Activated CD4-positive, alpha-beta T cell treated with anti-CD3 and anti-CD28 coated beads, Interleukin-2, amount 50 U/mL, for 24 hours (primary cell): ENCODE measurements around the gene ACAD10.
"Not testable (repeated sequence)": the region's sequence is repeated elsewhere in the genome, so short reads cannot be mapped to it uniquely, and the experiment has no call there.

Source experiments
- DNase-seq, 2 donors: peaks; one replicate each; pipeline ENCODE4 v3.0.0-alpha.2; 2020; ENCODE audit warnings: low read depth in 1 of 2, low spot score in 1 of 2

Gene ACAD10

DNA sequence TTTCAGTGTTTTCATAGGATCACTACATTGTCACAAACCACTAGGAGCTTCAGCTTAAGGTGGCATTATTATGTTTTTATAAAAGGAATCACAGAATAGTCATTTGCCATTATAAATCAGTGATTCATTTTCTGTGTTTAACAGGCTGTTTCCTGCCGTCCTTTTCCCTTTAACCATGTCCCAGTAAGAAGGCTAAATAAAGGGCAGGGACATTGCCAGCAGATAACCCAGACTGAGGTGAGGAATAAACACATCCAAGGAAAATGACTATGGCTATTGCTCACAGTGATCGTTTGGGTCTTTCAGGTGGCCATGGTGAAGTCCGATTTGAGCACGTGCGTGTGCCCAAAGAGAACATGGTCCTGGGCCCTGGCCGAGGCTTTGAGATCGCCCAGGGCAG, 63.0 kb downstream of the ACAD10 start:
- no peak for DNase-seq

DNA sequence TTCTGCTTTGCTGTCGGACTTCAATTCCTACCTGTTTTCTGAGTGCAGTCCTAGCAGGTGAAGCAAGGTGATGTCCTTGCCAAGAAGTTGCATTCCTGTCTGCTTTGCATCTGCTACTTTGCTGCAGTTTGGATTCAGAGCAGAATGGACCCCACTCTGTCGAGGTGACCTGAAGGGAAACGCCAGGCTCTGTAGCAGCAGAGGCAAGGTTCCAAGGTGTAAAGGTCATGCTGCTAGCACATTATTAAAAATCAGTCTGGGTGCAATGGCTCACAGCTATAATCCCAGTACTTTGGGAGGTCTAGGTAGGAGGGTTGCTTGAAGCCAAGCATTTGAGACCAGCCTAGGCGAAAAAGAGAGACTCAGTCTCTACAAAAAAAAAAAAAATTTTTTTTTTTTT, 63.5 kb downstream of the ACAD10 start:
- DNase-seq: no peak

DNA sequence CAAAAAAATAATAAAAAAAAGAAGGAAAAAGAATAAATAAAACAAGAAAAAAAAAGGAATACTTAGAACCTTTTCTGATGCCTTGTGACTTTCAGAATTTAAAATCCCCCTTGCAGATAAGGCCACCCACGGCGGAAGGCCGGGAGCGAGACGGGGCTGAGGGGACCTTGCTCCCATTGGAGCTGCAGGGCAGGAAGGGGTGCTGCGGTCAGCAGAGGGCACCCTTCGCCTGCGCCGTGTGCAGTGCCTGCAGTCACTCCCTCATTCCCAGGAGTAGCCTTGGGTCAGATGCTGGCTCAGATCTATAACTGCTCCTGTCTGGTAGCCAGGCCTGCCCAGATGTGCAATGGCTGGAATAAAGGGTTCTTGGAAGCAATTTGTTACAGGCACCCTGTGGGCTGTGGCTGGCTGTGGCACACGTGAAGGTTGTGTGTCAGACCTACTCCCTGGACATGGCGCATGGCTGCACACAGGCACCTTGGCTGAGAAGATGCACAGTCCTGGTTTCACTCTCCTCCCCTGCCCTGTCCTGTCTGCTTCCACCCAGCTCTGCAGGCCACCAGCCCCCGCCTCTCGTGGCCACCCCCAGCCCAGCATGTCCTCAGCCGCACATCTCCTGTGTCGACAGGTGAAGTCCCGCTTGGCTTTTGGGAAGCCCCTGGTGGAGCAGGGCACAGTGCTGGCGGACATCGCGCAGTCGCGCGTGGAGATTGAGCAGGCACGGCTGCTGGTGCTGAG, 67.5 kb downstream of the ACAD10 start:
- DNase-seq: no peak

DNA sequence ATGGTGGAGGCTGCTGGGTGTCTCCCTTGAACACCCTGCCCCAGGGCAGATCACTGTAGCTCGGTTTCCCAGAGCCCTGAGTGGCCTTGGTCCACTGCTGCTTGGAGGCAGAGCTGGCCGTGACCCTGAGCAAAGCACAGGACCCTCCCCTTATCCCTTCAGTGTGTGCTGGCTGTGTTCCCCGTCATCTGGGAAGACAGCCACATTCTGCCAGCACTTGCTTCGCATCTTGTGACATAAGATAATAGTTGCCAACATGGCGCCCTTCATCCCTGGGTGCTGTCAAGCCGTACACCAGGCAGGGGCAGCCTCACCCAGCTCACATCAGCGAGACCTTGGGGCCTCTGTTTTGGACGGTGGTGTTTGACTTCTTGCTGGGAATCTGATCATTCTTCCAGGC, 68.8 kb downstream of the ACAD10 start:
- no peak for DNase-seq

DNA sequence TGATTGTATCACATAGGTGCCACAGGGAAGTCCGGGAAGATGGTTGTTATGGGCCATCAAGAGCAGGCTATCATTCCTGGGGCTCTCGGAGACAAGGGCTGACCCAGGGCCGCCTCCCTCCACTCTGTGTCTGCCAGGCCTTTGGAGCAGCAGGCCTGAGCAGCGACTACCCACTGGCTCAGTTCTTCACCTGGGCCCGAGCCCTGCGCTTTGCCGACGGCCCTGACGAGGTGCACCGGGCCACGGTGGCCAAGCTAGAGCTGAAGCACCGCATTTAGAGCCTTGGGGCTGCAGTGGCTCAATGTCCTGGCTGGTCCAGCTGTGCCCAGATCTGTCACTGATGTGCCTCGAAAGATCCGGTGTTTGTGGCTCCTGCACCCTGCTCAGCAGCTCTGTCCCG, 70.3 kb downstream of the ACAD10 start:
- DNase-seq: no peak

- no peak for DNase-seq
These were observed 70.8 kb downstream of the ACAD10 start for GRCh38 chr12:111756681-111757080.

DNA sequence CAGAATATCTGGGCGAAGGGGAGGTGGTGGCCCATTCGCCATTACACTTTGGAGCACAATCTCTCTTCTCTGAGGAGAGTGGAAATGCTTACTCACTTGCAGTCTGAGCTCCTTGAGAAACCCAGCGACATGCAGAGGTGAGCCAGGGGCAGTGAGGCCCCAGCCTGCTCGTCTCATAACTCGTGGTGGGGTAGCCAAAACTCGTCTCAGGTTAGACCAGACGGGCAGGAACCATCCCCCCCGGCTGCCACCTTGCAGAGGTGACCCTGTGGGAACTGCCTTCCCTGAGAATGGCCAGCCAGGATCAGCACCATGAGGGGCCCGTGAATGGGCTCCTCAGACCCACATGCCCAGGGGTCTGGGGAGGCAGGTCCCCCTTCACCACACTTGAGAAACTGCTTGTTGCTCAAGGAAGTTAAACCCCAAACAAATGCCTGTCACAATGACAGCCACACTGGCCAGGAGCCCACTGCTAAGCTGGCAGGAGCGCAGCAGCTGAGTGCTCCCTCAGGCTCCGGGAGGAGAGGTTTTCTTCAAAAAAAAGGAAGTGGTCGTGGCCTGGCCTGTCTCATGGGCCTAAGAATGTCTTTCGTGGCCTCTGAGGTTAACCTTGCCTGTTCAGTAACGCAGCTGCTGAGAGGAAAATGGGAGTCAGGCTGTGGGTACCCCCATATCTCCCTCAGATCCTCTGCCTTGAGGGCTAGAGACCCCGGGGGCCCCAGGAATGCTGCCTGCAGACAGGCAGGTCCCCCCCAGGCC, 71.7 kb downstream of the ACAD10 start:
- no peak for DNase-seq

DNA sequence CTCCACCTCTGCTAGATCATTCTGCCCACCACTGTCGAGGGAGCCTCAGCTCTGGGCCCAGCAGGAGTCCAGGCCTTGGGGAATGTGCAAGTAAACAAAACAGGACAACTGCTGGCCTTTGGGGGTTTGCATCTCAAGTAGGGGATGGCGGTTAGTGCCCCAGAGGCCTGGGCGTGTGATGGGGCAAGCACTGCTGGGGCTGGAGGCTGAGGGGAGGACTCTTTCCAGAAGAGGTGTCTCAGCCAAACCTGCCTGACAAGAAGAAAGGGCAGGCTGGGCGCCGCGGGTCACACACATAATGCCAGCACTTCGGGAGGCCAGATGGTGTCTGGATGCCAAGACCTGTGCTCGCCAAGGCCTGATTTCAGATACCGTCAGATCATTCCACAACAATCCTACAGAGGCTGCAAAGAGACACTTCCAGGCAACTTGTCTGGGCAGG, 72.3 kb downstream of the ACAD10 start:
- no peak for DNase-seq

DNA sequence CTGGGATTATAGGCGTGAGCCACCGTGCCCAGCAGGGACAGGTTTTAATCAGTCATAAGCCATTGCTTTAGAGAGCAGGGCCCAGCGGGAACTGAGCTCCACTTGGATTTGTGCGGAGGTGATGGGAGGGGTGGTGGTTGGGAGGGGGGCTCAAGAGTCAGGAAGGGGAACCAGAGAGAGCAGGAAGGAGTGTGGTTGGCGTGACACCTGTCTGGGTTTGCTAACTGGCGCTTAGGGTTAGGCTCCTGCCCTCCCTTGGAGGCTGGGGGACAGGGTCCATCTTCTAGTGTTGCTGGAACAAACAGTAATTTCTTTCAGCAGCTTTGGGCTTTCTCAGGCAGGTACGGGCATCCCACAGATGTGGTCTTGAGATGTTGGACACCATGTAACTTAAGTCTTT, 73.4 kb downstream of the ACAD10 start:
- DNase-seq: no peak

DNA sequence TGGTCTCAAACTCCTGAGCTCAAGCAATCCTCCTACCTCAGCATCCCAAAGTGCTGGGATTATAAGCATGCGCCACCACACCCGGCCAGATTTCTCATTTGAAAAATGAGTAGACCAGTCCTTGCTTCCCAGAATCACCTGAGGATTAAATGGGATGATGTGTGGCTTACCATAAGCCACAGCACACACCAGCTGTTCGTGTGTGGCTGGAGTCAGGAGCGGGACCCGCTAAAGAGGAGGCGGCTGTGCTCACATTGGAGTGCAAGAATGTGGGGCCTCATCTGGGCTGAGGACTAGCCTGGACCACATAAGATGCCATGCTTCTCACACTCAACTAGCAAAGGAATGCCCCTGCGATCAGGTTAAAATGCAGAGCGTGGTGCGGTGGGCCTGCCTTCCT, 74.1 kb downstream of the ACAD10 start:
- no peak for DNase-seq

DNA sequence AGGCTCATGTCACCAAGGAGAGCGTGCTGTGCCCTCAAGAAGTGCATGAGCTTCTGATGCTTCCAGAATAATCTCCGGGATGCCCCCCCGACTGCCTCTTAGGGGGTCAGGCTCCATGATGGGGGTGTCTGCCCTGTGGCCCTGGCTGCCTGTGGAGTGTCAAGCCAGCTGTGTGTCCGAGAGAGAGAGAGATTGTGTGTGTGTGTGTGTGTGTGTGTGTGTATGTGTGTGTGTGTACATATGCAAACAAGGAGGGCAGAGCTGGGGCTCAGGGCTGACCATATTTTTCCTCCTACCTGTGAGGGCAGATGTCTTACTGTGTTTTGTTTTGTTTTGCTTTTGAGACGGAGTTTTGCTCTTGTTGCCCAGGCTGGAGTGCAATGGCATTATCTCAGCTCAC, 75.2 kb downstream of the ACAD10 start:
- DNase-seq: no peak

- no peak for DNase-seq
These were observed 75.9 kb downstream of the ACAD10 start for GRCh38 chr12:111761706-111762105.

GRCh38 chr12:111763552-111763951, 77.7 kb downstream of the ACAD10 start:
- DNase-seq: not testable (repeated sequence)

- no peak for DNase-seq
These were observed 78.4 kb downstream of the ACAD10 start for GRCh38 chr12:111764120-111764821.

DNA sequence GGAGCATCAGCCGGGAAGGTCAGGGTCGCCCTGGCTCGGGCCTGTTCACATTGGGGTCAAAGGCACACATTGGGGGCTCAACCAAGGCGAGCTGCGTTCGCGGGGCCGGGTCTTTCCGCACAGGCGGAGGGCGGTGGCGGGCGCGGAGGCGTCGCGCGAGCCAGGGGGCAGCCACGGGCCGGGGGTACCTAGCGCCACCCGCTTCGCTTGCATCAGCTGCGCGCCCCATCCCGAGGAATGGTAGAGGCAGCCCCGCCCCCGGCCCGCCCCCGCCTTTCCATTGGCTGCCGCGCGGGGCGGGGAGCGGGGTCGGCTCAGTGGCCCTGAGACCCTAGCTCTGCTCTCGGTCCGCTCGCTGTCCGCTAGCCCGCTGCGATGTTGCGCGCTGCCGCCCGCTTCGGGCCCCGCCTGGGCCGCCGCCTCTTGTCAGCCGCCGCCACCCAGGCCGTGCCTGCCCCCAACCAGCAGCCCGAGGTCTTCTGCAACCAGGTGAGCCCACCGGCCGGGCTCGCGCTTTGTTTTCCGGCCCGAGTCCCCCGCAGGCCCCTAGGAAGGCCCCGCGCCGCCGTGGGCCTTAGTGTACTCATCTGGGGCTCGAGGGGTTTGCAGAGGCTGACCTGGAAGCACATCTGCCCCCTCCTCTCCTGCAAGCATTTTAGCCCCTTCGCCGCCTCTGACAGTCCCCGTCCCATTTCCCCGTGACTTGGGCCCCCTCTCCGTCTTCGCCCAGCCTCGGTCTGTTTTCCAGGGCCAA, 80.9 kb downstream of the ACAD10 start, which contains the start of gene ALDH2:
ALDH2 (plus strand) TSS at position 326 of the 754 bp plus-strand sequence; CDS start at position 376, 50 bp downstream.
- DNase-seq: peak in 1 of 2 donors; percentile 5

DNA sequence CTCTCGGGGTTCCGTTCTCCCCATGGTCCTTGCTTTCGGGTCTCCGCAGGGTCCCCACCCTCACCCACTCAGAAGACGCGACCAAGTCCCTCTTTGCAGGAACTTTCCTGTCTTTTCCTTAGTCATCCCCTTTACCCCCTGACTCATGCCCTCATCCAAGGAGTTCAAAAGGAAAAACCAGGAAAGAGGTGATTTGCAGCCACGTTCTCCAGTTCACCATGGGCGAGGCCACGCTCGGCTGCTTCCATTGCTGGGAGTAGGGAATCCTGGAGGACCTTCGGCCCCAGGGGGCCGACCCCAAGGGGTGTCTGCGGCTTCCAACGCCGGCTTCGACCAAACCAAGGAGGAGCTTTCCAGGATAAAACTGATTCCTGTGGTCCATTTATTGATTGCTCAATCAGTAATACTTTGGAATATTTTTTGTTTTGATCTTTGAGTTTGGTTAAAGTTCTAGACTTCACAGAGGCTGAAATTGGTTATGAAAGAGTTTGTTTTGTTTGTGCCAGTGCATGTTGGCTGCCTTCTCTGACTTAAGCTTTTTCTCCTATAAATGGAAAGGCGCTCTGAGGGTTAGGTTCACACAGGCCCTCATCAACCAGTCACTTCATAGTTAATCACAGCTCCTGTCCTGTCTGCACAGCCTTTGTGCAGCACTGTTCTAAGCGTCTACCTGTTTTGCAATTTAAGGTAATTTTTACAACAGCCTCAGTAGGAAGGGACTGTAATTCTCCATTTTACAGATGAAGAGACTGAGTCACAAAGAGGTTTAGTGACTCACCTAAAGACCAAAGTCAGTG, 81.7 kb downstream of the ACAD10 start:
- DNase-seq: no peak

DNA sequence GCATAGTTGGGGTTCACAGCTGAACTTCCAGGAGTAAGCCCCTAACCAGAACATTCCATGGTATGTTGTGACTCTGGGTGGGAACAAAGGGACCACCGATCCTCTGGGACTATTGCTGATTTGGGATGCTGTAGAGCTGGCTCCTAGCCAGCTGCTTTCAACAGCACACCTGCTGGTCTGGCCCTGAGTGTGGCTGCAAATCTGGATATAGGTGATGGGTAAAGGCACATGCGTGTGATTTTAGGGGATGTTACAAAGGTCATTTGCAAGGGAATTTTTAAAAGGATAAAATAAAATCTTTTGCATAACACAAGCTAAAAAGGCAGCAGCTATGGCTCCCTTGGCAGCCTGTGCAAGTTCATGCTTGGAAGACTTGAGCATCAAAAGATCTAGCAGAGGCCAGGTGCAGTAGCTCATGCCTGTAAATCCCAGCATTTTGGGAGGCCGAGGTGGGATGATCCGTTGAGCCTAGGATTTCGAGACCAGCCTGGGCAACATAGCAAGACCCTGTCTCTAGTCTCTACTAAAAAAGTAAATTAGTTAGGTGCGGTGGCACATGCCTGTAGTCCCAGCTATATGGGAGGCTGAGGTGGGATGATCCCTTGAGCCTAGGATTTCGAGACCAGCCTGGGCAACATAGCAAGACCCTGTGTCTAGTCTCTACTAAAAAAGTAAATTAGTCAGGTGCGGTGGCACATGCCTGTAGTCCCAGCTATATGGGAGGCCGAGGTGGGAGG, 82.5 kb downstream of the ACAD10 start:
- DNase-seq: no peak

DNA sequence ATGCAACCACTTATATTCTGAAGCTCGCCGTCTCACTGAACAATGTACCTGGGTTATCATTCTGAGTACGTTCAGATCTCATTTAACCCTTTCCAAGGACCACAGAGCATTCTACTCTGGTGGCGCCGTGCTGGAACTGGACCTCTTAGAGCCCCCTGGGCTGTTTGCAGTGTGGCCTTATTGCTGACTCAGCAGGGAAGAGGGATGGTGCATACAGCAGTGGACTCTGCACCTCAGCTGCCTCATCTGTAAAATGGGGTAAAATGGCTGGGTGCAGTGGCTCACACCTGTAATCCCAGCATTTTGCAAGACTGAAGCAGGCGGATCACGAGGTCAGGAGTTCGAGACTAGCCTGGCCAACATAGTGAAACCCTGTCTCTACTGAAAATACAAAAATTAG, 83.7 kb downstream of the ACAD10 start:
- no peak for DNase-seq

DNA sequence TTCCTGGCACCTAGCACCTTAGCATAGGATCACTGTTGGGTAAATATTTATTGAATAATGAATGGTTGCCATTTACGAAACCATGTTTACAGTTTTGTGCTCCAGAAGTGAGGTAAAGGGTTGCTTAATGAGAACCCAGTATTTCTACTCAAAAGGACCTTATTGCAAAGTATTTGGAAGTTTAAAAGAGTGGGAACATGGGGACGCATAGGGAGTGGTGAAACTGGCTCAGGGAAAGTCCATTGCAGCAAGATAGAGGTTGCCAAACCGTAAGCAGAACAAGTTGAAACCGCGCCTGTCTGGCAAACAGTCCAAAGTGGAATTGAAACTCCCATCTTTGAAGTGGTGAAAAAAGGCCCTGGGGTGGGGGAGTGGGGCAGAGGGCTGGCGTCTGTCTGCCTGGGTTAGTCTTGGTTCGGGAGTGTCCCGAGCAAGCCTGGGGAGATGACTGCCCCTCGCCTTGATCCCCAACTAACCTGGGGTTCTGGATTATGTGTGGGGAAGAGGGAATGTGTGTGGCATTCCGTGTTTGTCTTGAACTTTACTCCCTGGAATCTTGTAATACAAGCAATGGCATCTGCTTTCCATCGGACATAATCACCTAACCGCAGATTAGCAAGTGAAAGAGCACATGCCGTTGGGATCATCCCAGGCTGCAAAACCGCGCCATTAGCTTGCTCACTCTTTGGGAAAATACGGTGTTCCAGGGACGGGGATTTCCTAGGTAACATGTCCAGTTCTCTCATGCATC, 88.1 kb downstream of the ACAD10 start:
- no peak for DNase-seq
